H9 (cell line): ENCODE results near the gene GPR15LG. TPM values are rescaled to one million over a fixed set of nuclear protein-coding genes. Genes with fewer than 3 reads are reported as not detected.

Experiments
- DNase-seq: peaks from one replicate; pipeline ENCODE4 v3.0.0-alpha.2; 2017
- H2AFZ ChIP-seq: one replicate; pipeline ENCODE4 v1.6.1; 2013; ENCODE audit warnings: mild to moderate bottlenecking, low read length, control low read depth, moderate library complexity
- H2AK5ac ChIP-seq: 2 replicates; pipeline ENCODE4 v1.6.1; 2013; ENCODE audit warnings: low read length, control low read depth, mixed read lengths; ENCODE audit not compliant: insufficient read length
- H2BK120ac ChIP-seq: one replicate; pipeline ENCODE4 v1.6.1; 2013; ENCODE audit warnings: low read depth, mild to moderate bottlenecking, low read length, control low read depth, inconsistent platforms; ENCODE audit not compliant: poor library complexity, severe bottlenecking
- H2BK12ac ChIP-seq: 2 replicates; pipeline ENCODE4 v1.6.1; 2013; ENCODE audit warnings: low read length, control low read depth, mixed read lengths, low read depth; ENCODE audit not compliant: insufficient read length
- H2BK15ac ChIP-seq: 2 replicates; pipeline ENCODE4 v1.6.1; 2013; ENCODE audit warnings: low read depth, low read length, control low read depth
- H2BK20ac ChIP-seq: one replicate; pipeline ENCODE4 v1.6.1; 2013; ENCODE audit warnings: low read depth, mild to moderate bottlenecking, low read length, control low read depth, inconsistent platforms; ENCODE audit not compliant: poor library complexity, severe bottlenecking
- H2BK5ac ChIP-seq: 2 replicates; pipeline ENCODE4 v1.6.1; 2013; ENCODE audit warnings: low read length, control low read depth, mixed read lengths; ENCODE audit not compliant: insufficient read length
- H3K14ac ChIP-seq: 2 replicates; pipeline ENCODE4 v1.6.1; 2013; ENCODE audit warnings: low read length, control low read depth; ENCODE audit not compliant: insufficient read depth
- H3K18ac ChIP-seq: 2 replicates; pipeline ENCODE4 v1.6.1; 2013; ENCODE audit warnings: low read depth, mild to moderate bottlenecking, mixed read lengths, low read length, control low read depth; ENCODE audit not compliant: insufficient read length
- H3K23ac ChIP-seq: 2 replicates; pipeline ENCODE4 v1.6.1; 2013; ENCODE audit warnings: low read length, control low read depth, mixed read lengths, low read depth; ENCODE audit not compliant: insufficient read length
- H3K23me2 ChIP-seq: 2 replicates; pipeline ENCODE4 v1.6.1; 2013; ENCODE audit warnings: low read depth, mild to moderate bottlenecking, mixed read lengths, low read length, control low read depth; ENCODE audit not compliant: insufficient read length, poor library complexity, severe bottlenecking
- H3K27ac ChIP-seq: 2 replicates; pipeline ENCODE4 v1.5.1; 2013; ENCODE audit warnings: low read length, control low read depth, mixed read lengths, low read depth; ENCODE audit not compliant: insufficient read length
- H3K27me3 ChIP-seq: 2 replicates; pipeline ENCODE4 v1.6.1; 2013; ENCODE audit warnings: low read length, control low read depth, inconsistent platforms; ENCODE audit not compliant: insufficient read depth
- H3K4ac ChIP-seq: 2 replicates; pipeline ENCODE4 v1.6.1; 2013; ENCODE audit warnings: low read depth, mild to moderate bottlenecking, control low read depth, inconsistent platforms, low read length, moderate library complexity
- H3K4me1 ChIP-seq: 2 replicates; pipeline ENCODE4 v1.6.1; 2013; ENCODE audit warnings: low read length, control low read depth, inconsistent platforms; ENCODE audit not compliant: insufficient read depth
- H3K4me2 ChIP-seq: 2 replicates; pipeline ENCODE4 v1.6.1; 2013; ENCODE audit warnings: low read length, control low read depth, mixed read lengths; ENCODE audit not compliant: insufficient read length, insufficient read depth
- H3K56ac ChIP-seq: 2 replicates; pipeline ENCODE4 v1.6.1; 2013; ENCODE audit warnings: low read depth, mild to moderate bottlenecking, mixed read lengths, low read length, control low read depth; ENCODE audit not compliant: insufficient read length
- H3K79me1 ChIP-seq: 2 replicates; pipeline ENCODE4 v1.6.1; 2013; ENCODE audit warnings: low read depth, mild to moderate bottlenecking, moderate library complexity, low read length, control low read depth, inconsistent platforms; ENCODE audit not compliant: insufficient read depth, poor library complexity, severe bottlenecking
- H3K79me2 ChIP-seq: 2 replicates; pipeline ENCODE4 v1.6.1; 2013; ENCODE audit warnings: low read length, control low read depth, inconsistent platforms; ENCODE audit not compliant: insufficient read depth
- H3K9ac ChIP-seq: 2 replicates; pipeline ENCODE4 v1.6.1; 2013; ENCODE audit warnings: low read length, control low read depth, mixed read lengths; ENCODE audit not compliant: insufficient read length; ENCODE audit errors: extremely low read depth
- H3K9me3 ChIP-seq: one replicate; pipeline ENCODE4 v1.6.1; 2013; ENCODE audit warnings: low read depth, low read length, inconsistent platforms; ENCODE audit not compliant: control insufficient read depth
- H3T11ph ChIP-seq: one replicate; pipeline ENCODE4 v1.6.1; 2013; ENCODE audit warnings: mild to moderate bottlenecking, low read length, control low read depth, inconsistent platforms
- H4K20me1 ChIP-seq: one replicate; pipeline ENCODE4 v1.6.1; 2013; ENCODE audit not compliant: control insufficient read depth, insufficient read length, insufficient read depth
- H4K5ac ChIP-seq: 2 replicates; pipeline ENCODE4 v1.6.1; 2013; ENCODE audit warnings: low read depth, mild to moderate bottlenecking, mixed read lengths, low read length, control low read depth; ENCODE audit not compliant: insufficient read length
- H4K8ac ChIP-seq: replicated peaks from 2 replicates; pipeline ENCODE4 v1.6.1; 2013; ENCODE audit warnings: low read length, control low read depth, mixed read lengths, low read depth; ENCODE audit not compliant: insufficient read length
- H4K91ac ChIP-seq: 2 replicates; pipeline ENCODE4 v1.6.1; 2013; ENCODE audit warnings: low read depth, mild to moderate bottlenecking, moderate library complexity, mixed read lengths, low read length, control low read depth; ENCODE audit not compliant: insufficient read length
- H3K27ac Mint-ChIP-seq, 3 experiments: 2 replicates in 2 of 3; 3 replicates in 1 of 3; pipeline ENCODE4 v1.8.0; 2020 to 2021; ENCODE audit warnings: mixed read lengths in 3 of 3, mild to moderate bottlenecking in 1 of 3, moderate library complexity in 1 of 3
- H3K27me3 Mint-ChIP-seq: 2 replicates; pipeline ENCODE4 v1.8.0; 2021; ENCODE audit warnings: low read depth, mild to moderate bottlenecking, moderate library complexity, mixed read lengths
- H3K36me3 Mint-ChIP-seq, 3 experiments: 2 replicates in 2 of 3; 3 replicates in 1 of 3; pipeline ENCODE4 v1.8.0; 2020 to 2021; ENCODE audit warnings: low read depth in 3 of 3, mixed read lengths in 3 of 3; ENCODE audit not compliant: insufficient read depth in 1 of 3
- H3K4me1 Mint-ChIP-seq, 2 experiments: 2 replicates each; pipeline ENCODE4 v1.8.0; 2020; ENCODE audit warnings: mixed read lengths in 2 of 2
- H3K4me3 Mint-ChIP-seq, 2 experiments: 2 replicates in 1 of 2; 3 replicates in 1 of 2; pipeline ENCODE4 v1.8.0; 2020 to 2021; ENCODE audit warnings: mild to moderate bottlenecking in 2 of 2, mixed read lengths in 2 of 2, moderate library complexity in 1 of 2
- H3K9me3 Mint-ChIP-seq, 2 experiments: 2 replicates in 1 of 2; 3 replicates in 1 of 2; pipeline ENCODE4 v1.8.0; 2020; ENCODE audit warnings: mild to moderate bottlenecking in 2 of 2, mixed read lengths in 2 of 2, moderate library complexity in 1 of 2
- CTCF ChIP-seq: fragments of 200-600 bp; sonication (generic); conservative IDR thresholded peaks from 3 replicates; pipeline ENCODE4 v1.8.0; 2021; ENCODE audit warnings: antibody characterized with exemption, mild to moderate bottlenecking
- WGBS: extraction: QIAGEN DNeasy Blood & Tissue Kit; methylation state at CpG from one replicate; pipeline ENCODE4 v1.1.7; 2013; ENCODE audit warnings: missing lambda C conversion rate, low lambda C conversion rate, mixed read lengths; ENCODE audit not compliant: insufficient read length; ENCODE audit errors: extremely low coverage; 5-methylcytosine and 5-hydroxymethylcytosine counted together
- total RNA-seq: library from RNA; stranded (reverse); gene quantifications from 2 replicates; pipeline ENCODE4 v1.2.1, GENCODE V29; 2021

Gene GPR15LG
- total RNA-seq, 1 experiment from 2014 or later = not detected

- Histone ChIP-seq H3K79me2 (no peaks in the 10 kb centered on the region), H3K4me2 (no peak overlapping the region), H3K4ac (no peak overlapping the region), H3K18ac (no peak overlapping the region), H2AK5ac (no peak overlapping the region), H2BK5ac (no peak overlapping the region), H3T11ph (no peak overlapping the region), H2BK120ac (no peak overlapping the region), H3K27ac (no peak overlapping the region), H3K23me2 (peaks cover 12% of the 10 kb centered on the region), H3K9me3 (no peaks in the 10 kb centered on the region), H4K8ac (no peak overlapping the region), H3K56ac (no peak overlapping the region), H2BK12ac (no peak overlapping the region), H2BK15ac (no peak overlapping the region), H3K27me3 (peaks cover 17% of the 10 kb centered on the region), H3K14ac (no peak overlapping the region), H3K9ac (no peak overlapping the region), H2BK20ac (no peak overlapping the region), H3K4me1 (no peaks in the 10 kb centered on the region; the same call in 1 of the 2 replicates), H2AFZ (no peak overlapping the region), H3K79me1 (no peaks in the 10 kb centered on the region), H4K20me1 (no peaks in the 10 kb centered on the region), H4K5ac (no peak overlapping the region), H3K23ac (no peak overlapping the region), H4K91ac (no peak overlapping the region)
- no peak overlapping the region for H3K4me3 Mint-ChIP-seq
- peaks cover 7 to 9% of the 10 kb centered on the region in 2 experiments for H3K4me1 Mint-ChIP-seq
- H3K9me3 Mint-ChIP-seq = no peaks in the 10 kb centered on the region; a peak in 1 of 5 replicates
- no peak overlapping the region for H3K27ac Mint-ChIP-seq
- H3K27me3 Mint-ChIP-seq = peaks cover 67% of the 10 kb centered on the region
- DNase-seq = no peak
- peaks cover 0 to under 1% (median 0%) of the 10 kb centered on the region in 3 experiments; a peak in 3 of 7 replicates for H3K36me3 Mint-ChIP-seq
- WGBS = no CpG with 5 or more reads among the region's 2 CpGs
- no peak for TF ChIP-seq CTCF
Measured at GRCh38 chr10:84193327-84193726, 19.7 kb downstream of the GPR15LG start.
